Stimulated activated CD8-positive, alpha-beta memory T cell treated with anti-CD3 and anti-CD28 coated beads, Interleukin-15, amount 100 ng/mL, for 4 hours (primary cell): ENCODE data around the gene MDM2.
"Not testable (repeated sequence)": the region's sequence is repeated elsewhere in the genome, so short reads cannot be mapped to it uniquely, and the experiment has no call there.

Source experiments
- DNase-seq, 2 donors: peaks; one replicate each; pipeline ENCODE4 v3.0.0-alpha.2; 2020; ENCODE audit warnings: low read depth in 2 of 2

Gene MDM2

GRCh38 chr12:68851592-68852306, 43.8 kb downstream of the MDM2 start:
- no peak for DNase-seq

DNA sequence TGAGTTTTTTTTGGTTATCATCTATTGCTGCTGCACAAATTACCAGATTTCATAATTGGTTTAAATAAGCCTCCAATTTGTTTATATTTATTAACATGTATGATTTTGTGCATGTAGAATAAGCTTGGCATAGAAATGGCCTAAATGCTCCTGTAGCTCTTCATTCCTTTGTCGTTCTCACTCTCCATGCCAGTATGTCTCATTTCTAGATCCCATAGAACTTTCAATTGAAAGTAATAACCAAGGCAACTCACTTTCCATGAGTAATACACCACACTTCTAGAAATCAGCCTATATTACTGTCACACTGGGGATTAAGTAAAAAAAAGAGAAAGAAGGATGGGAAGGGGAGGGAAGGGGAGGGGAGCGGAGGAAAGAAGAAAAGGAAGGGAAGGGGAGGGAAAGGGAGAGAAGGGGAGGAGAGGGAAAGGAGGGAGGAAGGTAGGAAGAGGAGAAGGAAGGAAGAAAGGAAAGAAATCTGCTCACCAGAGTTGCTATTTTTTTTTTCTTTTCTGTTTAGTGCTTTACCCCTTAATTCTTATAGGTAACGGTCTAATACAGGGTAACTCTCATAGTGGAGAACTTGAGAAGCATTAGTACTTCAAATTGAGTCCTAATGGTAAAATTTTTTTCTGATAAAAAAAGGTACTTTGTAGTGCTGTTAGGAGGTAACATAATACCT, 45.6 kb downstream of the MDM2 start:
- DNase-seq: no peak

DNA sequence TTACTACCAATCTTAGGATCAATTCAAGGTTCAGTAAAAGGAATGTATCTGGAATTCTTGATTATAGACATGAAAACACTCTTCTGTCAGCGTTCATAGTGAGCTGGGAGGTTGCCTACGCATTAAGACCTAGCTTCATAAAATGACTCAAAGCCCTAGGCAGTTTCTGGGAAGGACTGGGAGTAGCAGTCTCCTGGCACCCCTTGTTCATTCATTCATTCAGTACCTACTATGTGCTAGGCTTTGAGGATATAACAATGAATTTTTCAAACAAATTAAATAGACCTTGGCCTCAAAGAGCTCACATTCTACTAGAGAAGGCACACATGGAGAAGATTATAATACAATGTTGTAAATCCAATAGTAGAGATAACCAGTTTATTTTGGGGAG, 46.1 kb downstream of the MDM2 start:
- DNase-seq: no peak

DNA sequence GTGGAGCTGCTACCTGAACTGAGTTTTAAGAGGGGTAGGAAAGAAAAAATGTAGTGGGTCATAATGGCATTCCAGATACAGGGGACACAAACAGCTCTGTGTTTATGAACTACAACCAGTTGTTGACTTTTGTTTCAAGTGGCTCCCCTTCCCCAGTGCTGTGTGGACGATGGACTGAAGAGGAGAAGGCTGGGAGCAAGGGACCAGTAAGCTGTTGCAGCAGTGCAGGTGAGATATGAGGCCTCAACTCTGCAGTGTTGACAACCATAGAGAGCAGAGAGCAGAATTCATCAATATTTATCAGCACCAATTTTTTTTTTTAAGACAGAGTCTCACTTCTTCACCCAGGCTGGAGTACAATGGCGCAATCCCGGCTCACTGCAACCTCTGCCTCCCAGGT, 46.6 kb downstream of the MDM2 start:
- DNase-seq: no peak

GRCh38 chr12:68855111-68855510, 47.1 kb downstream of the MDM2 start:
- DNase-seq: no peak

GRCh38 chr12:68855771-68856170, 47.8 kb downstream of the MDM2 start:
- DNase-seq: no peak

GRCh38 chr12:68856510-68856909, 48.5 kb downstream of the MDM2 start:
- DNase-seq: no peak

DNA sequence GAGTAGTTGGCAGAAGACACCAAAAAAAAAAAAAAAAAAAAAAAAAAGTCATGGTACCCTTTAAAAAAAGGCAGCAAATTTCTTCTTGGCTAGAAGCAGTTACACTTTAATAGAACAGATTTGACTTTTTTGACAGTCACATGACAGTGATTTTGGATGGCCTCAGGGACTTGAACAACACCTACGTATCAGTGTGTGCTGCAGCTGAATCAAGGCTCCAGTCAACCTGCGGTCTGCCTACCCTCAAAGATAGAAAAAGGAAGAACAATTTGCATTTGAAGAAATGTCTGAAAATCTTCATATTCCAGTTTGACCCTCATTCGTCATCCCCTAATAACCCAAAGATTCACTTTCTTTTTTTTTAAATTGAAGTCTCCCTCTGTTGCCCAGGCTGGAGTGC, 53.9 kb downstream of the MDM2 start:
- DNase-seq: no peak

DNA sequence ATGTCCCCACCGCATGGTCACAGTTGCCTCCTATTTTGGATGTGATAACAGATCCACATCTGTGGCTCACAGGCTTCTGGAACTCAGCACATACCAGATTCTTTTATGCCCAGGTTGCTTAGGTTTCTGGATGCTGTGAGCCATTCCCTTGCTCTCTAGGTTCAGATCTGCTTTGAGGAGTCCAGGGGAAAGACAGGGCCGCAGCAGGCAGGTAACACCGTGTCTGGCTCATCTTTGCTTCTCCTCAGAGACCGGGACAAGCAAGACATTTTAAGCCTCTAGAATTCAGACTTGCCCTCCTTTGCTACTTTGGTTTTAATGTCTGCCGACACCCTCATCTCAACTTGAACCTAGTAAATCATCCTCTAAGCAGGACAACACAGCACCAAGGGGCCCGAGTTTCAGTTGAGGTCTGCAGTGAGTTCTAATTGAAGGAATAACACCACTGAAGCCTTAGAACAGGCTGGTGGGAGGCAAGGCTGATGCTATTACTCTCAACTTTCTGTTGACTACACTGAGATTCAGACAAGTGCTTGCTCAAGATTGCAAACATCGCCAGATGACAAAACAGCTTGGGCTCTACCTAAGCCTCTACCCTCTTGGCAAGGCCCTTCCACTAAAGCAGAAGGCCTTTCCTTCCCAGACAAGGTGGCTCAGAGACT, 55.3 kb downstream of the MDM2 start:
- DNase-seq: no peak

DNA sequence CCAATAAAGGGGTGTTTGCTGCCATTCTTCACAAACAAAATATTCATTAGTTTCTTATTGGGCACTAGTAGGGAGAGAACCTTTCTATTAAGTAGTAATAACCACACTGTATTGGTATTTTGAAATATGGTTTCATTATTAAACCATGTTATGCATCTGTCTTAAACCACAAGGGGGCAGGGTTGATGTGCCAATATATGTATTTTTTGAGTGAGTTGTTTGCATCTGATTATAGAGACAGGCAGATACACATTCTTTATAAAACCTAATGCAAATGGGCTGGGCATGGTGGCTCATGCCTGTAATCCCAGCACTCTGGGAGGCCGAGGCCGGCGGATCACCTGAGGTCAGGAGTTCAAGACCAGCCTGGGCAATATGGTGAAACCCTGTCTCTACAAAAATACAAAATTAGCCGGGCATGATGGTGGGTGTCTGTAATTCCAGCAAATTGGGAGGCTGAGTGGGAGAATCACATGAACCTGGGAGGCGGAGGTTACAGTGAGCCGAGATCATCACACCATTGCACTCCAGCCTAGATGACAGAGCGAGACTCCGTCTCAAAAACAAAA, 56.0 kb downstream of the MDM2 start:
- not testable (repeated sequence) for DNase-seq

- DNase-seq: no peak
Observed at GRCh38 chr12:68864604-68865003, 56.6 kb downstream of the MDM2 start.

DNA sequence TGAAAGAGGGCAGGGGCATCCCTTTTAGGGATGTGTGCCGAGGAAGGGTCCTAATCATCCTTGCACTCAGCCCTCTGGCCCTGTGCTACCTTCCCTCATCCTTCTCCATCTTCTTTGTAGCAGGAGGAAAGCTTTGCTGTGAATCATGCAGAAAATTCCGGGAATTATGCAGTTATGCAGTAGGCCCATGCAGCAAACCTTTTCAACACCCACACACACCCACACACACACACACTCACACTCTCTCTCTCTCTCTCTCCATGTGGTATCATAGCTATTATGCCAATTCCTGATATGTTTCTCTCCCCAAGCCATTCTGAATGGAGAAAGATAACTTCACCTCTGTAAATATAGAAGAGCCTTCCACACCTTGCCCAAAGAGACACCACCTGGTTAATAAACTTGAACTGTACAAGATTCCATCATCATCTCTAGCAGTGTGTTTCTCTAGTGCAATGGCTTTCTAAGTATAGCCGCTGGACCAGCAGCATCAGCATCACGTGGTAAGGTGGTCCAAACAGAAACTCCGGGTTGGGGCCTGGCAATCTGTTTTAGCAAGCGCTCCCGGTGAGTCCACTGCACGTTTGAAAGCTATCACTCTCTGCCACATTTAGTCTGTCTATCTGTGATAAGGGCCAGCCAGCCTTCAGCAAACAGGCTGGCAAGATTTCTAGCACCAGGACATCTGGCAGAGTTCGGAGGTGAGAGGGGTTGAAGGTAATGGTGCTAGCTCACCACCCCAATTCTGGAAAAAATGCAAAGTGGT, 57.6 kb downstream of the MDM2 start:
- DNase-seq: no peak

DNA sequence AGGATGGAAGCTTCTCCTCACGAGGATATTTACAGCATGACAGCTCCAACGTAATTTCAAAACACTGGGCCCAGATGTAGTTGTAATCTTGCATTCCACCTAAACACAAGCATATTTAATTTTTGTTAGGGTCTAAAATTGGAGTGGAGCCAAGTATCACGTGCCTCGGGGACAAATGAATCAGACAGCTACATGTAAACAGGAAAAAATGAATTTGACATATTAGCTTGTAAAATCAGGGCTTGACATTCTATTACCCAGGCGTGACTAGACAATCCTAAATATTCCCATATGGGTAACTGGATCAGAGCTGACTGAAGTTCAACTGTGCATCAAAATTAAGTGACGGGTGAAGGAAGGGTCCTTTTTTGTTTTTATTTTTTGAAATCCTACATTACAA, 59.0 kb downstream of the MDM2 start:
- no peak for DNase-seq

DNA sequence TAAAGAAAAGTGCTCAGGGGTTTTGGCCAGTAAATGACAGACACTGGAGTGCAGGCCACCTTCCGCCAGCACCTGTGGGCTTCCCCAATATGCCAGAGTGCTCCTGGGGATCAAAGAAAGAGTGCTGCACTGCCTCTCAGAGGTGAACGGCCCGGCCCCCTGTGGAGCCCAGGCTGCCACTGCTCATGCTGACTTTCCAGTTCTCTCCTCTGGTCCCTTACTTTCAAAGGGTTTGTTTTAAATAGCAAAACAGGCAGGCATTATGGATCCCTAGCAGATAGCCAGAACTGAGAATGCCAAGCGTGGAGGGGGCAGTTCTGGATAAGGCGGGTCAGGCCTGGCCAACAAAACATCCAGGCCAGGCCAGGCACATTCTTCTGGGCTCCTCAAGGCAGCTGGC, 59.6 kb downstream of the MDM2 start:
- no peak for DNase-seq

DNA sequence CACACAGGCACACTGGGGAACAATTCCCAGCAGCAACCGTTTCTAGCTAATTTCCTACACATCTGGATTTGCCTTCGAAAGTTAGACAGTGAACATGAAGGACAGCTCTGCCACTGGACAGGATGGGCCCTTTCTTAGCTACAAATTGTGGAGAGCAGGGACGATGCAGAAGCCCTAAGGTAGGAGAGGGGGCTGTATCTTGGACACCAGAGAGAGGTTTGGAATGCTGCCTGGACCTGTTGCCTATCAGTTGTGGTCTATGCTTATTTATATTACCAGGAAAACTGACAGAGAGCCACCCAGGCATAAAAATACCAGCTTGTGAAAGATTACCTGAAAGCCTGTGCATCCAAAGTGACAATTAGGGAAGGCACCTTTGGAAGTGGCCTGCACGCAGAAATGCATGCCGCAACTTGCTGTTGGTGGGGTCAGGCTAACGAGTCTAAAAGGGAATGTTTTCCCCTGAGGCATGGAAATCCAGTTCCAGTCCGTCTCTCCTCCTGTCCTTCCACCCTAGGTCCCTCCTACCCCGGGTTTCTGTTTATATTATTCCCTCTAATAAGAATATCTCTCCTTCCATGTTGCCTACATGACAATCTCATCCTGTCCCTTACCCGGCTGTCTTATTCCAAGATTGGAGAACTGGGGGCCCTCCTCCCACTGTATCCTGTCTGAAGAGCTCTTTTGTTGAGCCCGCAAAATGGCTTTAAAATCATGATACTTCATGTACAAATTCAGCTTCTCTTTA, 60.2 kb downstream of the MDM2 start:
- no peak for DNase-seq

DNA sequence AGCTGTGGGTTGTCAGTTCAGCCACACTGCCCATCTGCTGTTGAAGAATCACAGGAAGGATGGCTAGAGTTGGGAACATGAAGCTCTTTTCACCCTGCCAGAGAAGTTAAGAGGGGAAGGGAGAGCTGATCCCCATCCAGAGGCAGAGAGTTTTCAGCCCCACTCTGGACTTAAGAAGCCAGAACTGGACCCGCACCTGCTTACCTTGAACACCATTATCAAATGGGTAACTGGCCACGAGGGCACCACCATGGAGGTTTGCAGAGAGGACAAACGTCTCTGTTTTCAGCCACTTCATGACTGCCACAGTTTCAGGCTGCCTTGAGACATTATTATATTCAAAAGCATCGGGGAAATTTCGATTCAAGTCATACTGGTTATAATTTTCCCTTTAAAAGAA, 62.0 kb downstream of the MDM2 start:
- DNase-seq: no peak

DNA sequence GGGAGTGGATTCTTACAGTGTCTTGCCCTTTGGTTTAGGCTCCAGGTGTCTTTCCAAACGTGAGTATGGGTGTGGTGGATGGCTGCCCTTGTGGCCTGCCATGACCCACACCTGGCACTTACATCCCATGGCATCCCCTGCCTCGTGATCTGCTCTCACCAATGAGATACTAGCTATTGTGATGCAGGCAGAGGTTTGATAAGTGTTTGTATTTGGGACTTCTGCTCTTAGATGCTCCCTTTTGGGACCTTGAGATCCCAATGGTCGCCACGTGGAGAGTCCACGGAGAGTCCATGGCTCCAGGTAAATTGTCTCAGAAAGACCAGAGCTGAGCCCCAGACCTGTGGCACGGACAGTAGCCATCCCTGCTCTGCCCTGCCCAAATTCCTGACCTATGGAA, 62.5 kb downstream of the MDM2 start:
- no peak for DNase-seq

DNA sequence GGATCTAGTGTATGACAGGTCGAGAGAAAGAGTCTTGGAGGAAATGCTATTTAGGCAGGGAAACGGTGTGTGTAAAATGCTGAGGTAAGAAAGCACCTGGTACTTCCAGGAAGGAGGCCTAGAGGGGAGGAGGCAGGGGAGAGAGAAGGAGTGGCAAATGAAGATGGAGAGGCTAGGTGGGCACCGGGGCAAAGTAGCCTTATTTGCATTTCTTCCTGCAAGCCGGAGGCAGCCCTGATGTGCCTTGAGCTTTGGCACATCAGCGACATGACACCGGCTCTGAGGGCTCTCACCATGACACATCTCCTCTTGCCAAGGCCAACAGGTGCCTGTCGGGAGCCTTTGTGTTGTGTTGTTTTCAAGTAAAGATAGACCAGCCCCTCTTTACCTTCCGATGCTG, 63.4 kb downstream of the MDM2 start:
- no peak for DNase-seq

DNA sequence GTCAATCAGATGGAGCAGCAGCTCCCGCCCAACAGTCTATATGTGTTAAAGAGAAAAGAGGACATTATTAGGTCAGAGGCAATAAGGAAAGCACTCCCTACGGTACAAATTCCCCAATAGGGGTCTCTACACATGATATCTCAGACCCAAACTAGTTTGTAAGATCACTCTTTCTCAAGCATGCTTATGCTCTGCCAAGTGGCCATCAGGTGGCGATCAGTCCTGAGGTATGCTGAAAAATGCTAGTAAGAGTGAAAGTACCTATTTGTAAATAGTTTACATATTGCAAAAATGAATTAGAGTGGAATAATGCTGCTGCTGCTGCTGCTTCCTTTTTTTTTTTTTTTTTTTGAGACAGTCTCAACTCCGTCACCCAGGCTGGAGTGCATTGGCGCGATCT, 63.9 kb downstream of the MDM2 start:
- DNase-seq: no peak

DNA sequence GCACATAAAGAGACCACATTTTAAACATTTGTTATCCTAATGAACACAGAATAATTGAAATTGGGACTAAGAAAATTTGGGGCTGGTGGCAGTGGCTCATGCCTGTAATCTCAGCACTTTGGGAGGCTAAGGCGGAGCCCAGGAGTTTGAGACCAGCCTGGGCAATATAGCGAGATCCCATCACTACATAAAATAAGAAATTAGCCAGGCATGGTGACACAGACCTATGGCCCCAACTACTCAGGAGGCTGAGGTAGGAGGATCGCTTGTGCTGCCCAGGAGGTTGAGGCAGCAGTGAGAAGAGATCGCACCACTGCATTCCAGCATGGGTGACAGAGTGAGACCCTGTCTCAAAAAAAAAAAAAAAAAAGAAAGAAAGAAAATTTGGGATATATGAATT, 65.3 kb downstream of the MDM2 start:
- DNase-seq: no peak

DNA sequence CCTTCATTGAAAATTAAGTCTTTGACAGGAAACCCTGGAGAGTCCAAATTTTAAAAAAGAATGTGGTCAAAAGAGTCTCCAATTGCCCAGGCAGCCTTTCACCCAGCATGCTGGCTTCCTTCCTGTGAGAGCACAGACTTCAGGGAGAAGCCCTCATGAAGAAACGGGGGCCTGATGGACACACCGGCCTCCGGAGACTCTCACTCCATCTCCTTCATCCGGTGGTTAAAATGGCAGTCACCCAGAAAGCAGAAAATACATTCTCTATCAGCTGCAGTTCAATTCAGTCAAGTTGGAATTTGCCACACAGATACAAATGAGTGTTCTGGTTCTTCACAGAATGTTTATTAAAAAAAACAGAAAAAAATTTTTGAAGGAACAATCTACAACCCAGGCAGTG, 68.5 kb downstream of the MDM2 start:
- no peak for DNase-seq
